Measurements from ENCODE around the gene FAM241B. TPM values are rescaled to one million over a fixed set of nuclear protein-coding genes. Genes with fewer than 3 reads are reported as not detected.

Gene FAM241B
- total RNA-seq, 1 experiment from 2014 or later = 13.7 TPM

GRCh38 chr10:69669409-69669808 lies 39.4 kb downstream of the FAM241B start:
- Histone ChIP-seq H3K79me2 (ENCODE audit: insufficient read depth, low read length) (no peaks in the 10 kb centered on the region), H2BK20ac (ENCODE audit: low read depth, low read length, poor library complexity, severe bottlenecking) (no peak overlapping the region), H4K5ac (ENCODE audit: insufficient read length, low read depth, low read length) (no peak overlapping the region), H3K4ac (ENCODE audit: low read depth, low read length) (no peak overlapping the region), H2BK12ac (ENCODE audit: insufficient read length, low read depth, low read length) (no peak overlapping the region), H3K14ac (ENCODE audit: insufficient read depth, low read length) (no peak overlapping the region), H3K4me2 (ENCODE audit: insufficient read depth, insufficient read length, low read length) (no peak overlapping the region), H3K4me1 (ENCODE audit: insufficient read depth, low read length) (no peaks in the 10 kb centered on the region), H3T11ph (ENCODE audit: low read length) (no peak overlapping the region), H3K18ac (ENCODE audit: insufficient read length, low read depth, low read length) (no peak overlapping the region), H2BK15ac (ENCODE audit: low read depth, low read length) (no peak overlapping the region), H3K56ac (ENCODE audit: insufficient read length, low read depth, low read length) (no peak overlapping the region), H3K79me1 (ENCODE audit: insufficient read depth, low read depth, low read length, poor library complexity, severe bottlenecking) (no peaks in the 10 kb centered on the region), H3K27ac (ENCODE audit: insufficient read length, low read depth, low read length) (no peak overlapping the region), H3K9me3 (ENCODE audit: control insufficient read depth, low read depth, low read length) (no peaks in the 10 kb centered on the region), H3K9ac (ENCODE audit: extremely low read depth, insufficient read length, low read length) (no peak overlapping the region), H2AK5ac (ENCODE audit: insufficient read length, low read length) (no peak overlapping the region), H4K20me1 (ENCODE audit: control insufficient read depth, insufficient read depth, insufficient read length) (no peaks in the 10 kb centered on the region), H2AFZ (ENCODE audit: low read length) (no peak overlapping the region), H4K91ac (ENCODE audit: insufficient read length, low read depth, low read length) (no peak overlapping the region), H3K23ac (ENCODE audit: insufficient read length, low read depth, low read length) (no peak overlapping the region), H2BK120ac (ENCODE audit: low read depth, low read length, poor library complexity, severe bottlenecking) (no peak overlapping the region), H2BK5ac (ENCODE audit: insufficient read length, low read length) (no peak overlapping the region), H4K8ac (replicated peaks; ENCODE audit: insufficient read length, low read depth, low read length) (no peak overlapping the region), H3K27me3 (ENCODE audit: insufficient read depth, low read length) (no peaks in the 10 kb centered on the region), H3K23me2 (ENCODE audit: insufficient read length, low read depth, low read length, poor library complexity, severe bottlenecking) (no peaks in the 10 kb centered on the region)
- no peak overlapping the region for H3K4me3 Mint-ChIP-seq
- H3K27ac Mint-ChIP-seq = no peak overlapping the region
- no peak for TF ChIP-seq CTCF (conservative IDR thresholded peaks at IDR 0.05)
- peaks cover 0 to 2% of the 10 kb centered on the region in 2 experiments; a peak in 2 of 4 replicates for H3K4me1 Mint-ChIP-seq
- no peaks in the 10 kb centered on the region for H3K9me3 Mint-ChIP-seq
- H3K36me3 Mint-ChIP-seq (ENCODE audit: insufficient read depth in 1 of 3, low read depth in 3 of 3) = no peaks in the 10 kb centered on the region
- H3K27me3 Mint-ChIP-seq (ENCODE audit: low read depth) = peaks cover 33% of the 10 kb centered on the region
- no CpG with 5 or more reads among the region's 4 CpGs for WGBS (ENCODE audit: extremely low coverage, insufficient read length, low lambda C conversion rate)
- DNase-seq = no peak

Measured in H9 (cell line).